GM08714 (cell line): ENCODE results near the gene GPR87.

Source experiments
- H3K4me3 ChIP-seq: fragments of 200-500 bp; sonication (Bioruptor generic); 2 replicates; pipeline ENCODE4 v1.5.1; 2014; ENCODE audit warnings: mild to moderate bottlenecking, low read length, inconsistent platforms
- ZNF274 ChIP-seq: IDR thresholded peaks from 2 replicates; pipeline ENCODE4 v1.6.1; 2012; ENCODE audit warnings: mild to moderate bottlenecking, low read depth, low read length

The GPR87 gene

GRCh38 chr3:151307131-151307530 is 9.5 kb downstream of the GPR87 start:
- H3K4me3 ChIP-seq = no peak overlapping the region
- TF ChIP-seq ZNF274 = no peak

GRCh38 chr3:151306168-151306810 is 10.3 kb downstream of the GPR87 start:
- no peak overlapping the region for H3K4me3 ChIP-seq
- no peak for TF ChIP-seq ZNF274

- TF ChIP-seq ZNF274 = no peak
- H3K4me3 ChIP-seq = no peak overlapping the region
These were observed 10.9 kb downstream of the GPR87 start for GRCh38 chr3:151305775-151306151.

GRCh38 chr3:151305060-151305774 is 11.4 kb downstream of the GPR87 start:
- no peak for TF ChIP-seq ZNF274
- H3K4me3 ChIP-seq = no peak overlapping the region

GRCh38 chr3:151303751-151304150 is 12.9 kb downstream of the GPR87 start:
- H3K4me3 ChIP-seq = no peak overlapping the region
- no peak for TF ChIP-seq ZNF274

GRCh38 chr3:151301787-151302186 is 14.8 kb downstream of the GPR87 start:
- no peak overlapping the region for H3K4me3 ChIP-seq
- no peak for TF ChIP-seq ZNF274

GRCh38 chr3:151300539-151300938 is 16.1 kb downstream of the GPR87 start:
- no peak overlapping the region for H3K4me3 ChIP-seq
- no peak for TF ChIP-seq ZNF274

GRCh38 chr3:151299006-151299405 is 17.6 kb downstream of the GPR87 start:
- TF ChIP-seq ZNF274 = no peak
- no peak overlapping the region for H3K4me3 ChIP-seq

- no peak overlapping the region for H3K4me3 ChIP-seq
- TF ChIP-seq ZNF274 = no peak
These were observed 19.2 kb downstream of the GPR87 start for GRCh38 chr3:151297429-151297828.

GRCh38 chr3:151296226-151296625 is 20.4 kb downstream of the GPR87 start:
- no peak for TF ChIP-seq ZNF274
- H3K4me3 ChIP-seq = no peak overlapping the region

GRCh38 chr3:151293127-151293526 is 23.5 kb downstream of the GPR87 start:
- TF ChIP-seq ZNF274 = no peak
- H3K4me3 ChIP-seq = no peak overlapping the region

- no peak for TF ChIP-seq ZNF274
- no peak overlapping the region for H3K4me3 ChIP-seq
These were observed 25.9 kb downstream of the GPR87 start for GRCh38 chr3:151290673-151291072.

GRCh38 chr3:151289445-151289844 is 27.2 kb downstream of the GPR87 start:
- H3K4me3 ChIP-seq = no peak overlapping the region
- no peak for TF ChIP-seq ZNF274

GRCh38 chr3:151285940-151286339 is 30.7 kb downstream of the GPR87 start:
- TF ChIP-seq ZNF274 = no peak
- no peak overlapping the region for H3K4me3 ChIP-seq

GRCh38 chr3:151283907-151284461 is 32.6 kb downstream of the GPR87 start:
- no peak overlapping the region for H3K4me3 ChIP-seq
- no peak for TF ChIP-seq ZNF274
